ENCODE measurements around the gene ZNF319.

ZNF319 gene

DNA sequence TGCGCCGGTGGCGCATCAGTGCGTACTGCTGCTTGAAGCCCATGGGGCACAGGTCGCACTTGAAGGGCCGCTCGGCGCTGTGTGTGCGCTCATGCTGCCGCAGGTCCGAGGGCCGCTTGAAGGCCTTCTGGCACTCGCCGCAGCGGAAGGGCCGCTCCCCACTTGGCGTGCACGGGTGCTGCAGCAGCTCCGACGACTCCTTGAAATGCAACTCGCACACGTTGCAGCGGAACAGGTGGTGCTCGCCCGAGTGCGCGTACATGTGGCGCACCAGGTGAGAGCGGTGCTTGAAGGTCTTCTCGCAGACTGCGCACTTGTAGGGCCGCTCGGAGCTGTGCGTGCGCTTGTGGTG is 3.3 kb downstream of the ZNF319 start:
- Histone ChIP-seq H3K9ac (ENCODE audit: low read length) (no peak overlapping the region), H3K9me3 (ENCODE audit: control insufficient read depth, low read length) (no peaks in the 10 kb centered on the region), H3K27me3 (ENCODE audit: control insufficient read depth, insufficient read depth, low read length) (no peaks in the 10 kb centered on the region), H3K36me3 (ENCODE audit: control insufficient read depth, insufficient read depth, low read length) (no peaks in the 10 kb centered on the region), H3K4me1 (ENCODE audit: control insufficient read depth, insufficient read depth, low read length) (peaks cover 25% of the 10 kb centered on the region), H3K4me3 (ENCODE audit: low read length) (no peak overlapping the region)

DNA sequence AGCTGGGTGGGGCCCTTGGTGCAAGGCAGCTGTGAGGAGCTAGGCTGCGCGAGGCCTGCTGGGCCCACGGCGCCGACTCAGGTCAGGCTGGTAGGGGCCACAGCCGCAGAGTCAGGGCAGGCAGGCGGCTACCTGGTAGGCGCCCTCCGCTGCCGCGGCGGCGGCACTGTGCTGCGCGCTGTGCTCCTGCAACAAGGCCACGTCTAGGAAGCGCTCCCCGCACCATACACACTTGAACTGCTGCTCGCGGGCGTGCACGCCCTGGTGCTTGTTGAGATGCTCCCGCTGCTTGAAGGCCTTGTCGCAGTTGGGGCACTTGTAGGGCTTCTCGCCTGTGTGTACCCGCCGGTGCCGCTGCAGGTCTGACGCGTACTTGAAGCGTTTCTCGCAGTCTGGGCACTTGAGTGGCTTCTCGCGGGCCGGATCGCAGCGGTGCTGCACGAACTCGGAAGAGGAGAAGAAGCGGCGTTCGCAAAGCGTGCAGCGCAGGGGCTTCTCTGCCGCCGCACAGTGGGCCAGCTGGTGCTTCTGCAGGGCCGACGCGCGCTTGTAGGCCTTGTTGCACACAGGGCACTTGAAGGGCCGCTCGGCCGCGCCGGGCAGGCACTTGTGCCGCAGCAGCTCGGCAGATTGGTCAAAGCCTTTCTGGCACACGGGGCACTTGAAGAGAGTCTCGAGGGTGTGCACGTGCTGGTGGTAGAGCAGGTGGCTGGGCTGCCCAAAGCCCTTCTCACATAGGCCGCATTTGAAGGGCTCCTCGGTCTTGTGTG is 3.9 kb downstream of the ZNF319 start:
- H3K9me3 ChIP-seq (ENCODE audit: control insufficient read depth, low read length): no peaks in the 10 kb centered on the region
- no peak overlapping the region for H3K9ac ChIP-seq (ENCODE audit: low read length)
- no peaks in the 10 kb centered on the region for H3K36me3 ChIP-seq (ENCODE audit: control insufficient read depth, insufficient read depth, low read length)
- no peak overlapping the region for H3K4me3 ChIP-seq (ENCODE audit: low read length)
- H3K4me1 ChIP-seq (ENCODE audit: control insufficient read depth, insufficient read depth, low read length): peaks cover 19% of the 10 kb centered on the region
- no peaks in the 10 kb centered on the region for H3K27me3 ChIP-seq (ENCODE audit: control insufficient read depth, insufficient read depth, low read length)

GRCh38 chr16:57995721-57996405 is 4.6 kb downstream of the ZNF319 start:
- Histone ChIP-seq H3K9ac (ENCODE audit: low read length) (no peak overlapping the region), H3K36me3 (ENCODE audit: control insufficient read depth, insufficient read depth, low read length) (no peaks in the 10 kb centered on the region), H3K4me3 (ENCODE audit: low read length) (no peak overlapping the region), H3K27me3 (ENCODE audit: control insufficient read depth, insufficient read depth, low read length) (no peaks in the 10 kb centered on the region), H3K9me3 (ENCODE audit: control insufficient read depth, low read length) (no peaks in the 10 kb centered on the region), H3K4me1 (ENCODE audit: control insufficient read depth, insufficient read depth, low read length) (peaks cover 19% of the 10 kb centered on the region)

- peaks cover 18% of the 10 kb centered on the region for H3K4me1 ChIP-seq (ENCODE audit: control insufficient read depth, insufficient read depth, low read length)
- H3K36me3 ChIP-seq (ENCODE audit: control insufficient read depth, insufficient read depth, low read length): no peaks in the 10 kb centered on the region
Measured at GRCh38 chr16:57994778-57995177, 5.7 kb downstream of the ZNF319 start.

DNA sequence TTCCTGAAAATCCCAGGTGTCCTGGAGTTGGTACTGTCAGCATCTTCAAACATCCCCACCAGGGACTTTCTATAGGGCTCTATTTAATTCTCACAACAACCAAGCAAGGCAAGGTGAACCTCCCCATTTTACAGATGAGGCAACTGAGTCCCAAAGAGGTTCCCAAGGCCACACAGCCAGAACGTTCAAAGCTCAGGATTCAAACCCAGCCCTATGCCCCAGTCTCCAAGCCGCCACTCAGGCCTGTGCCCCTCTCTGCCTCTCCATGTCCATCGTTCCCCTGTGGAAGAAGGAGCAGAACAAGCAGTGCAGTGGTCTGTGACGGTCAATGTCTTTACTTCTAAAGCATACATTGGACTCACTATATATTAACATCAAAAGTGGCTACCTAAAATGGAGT is 6.1 kb downstream of the ZNF319 start:
- Histone ChIP-seq H3K27me3 (ENCODE audit: control insufficient read depth, insufficient read depth, low read length) (no peaks in the 10 kb centered on the region), H3K9ac (ENCODE audit: low read length) (no peak overlapping the region), H3K36me3 (ENCODE audit: control insufficient read depth, insufficient read depth, low read length) (no peaks in the 10 kb centered on the region), H3K4me3 (ENCODE audit: low read length) (no peak overlapping the region), H3K9me3 (ENCODE audit: control insufficient read depth, low read length) (no peaks in the 10 kb centered on the region), H3K4me1 (ENCODE audit: control insufficient read depth, insufficient read depth, low read length) (peaks cover 14% of the 10 kb centered on the region)

More at GRCh38 chr16:57994778-57995177, 5.7 kb downstream of the ZNF319 start:
- H3K4me3 ChIP-seq (ENCODE audit: low read length): no peak overlapping the region
- H3K27me3 ChIP-seq (ENCODE audit: control insufficient read depth, insufficient read depth, low read length): no peaks in the 10 kb centered on the region
- H3K9ac ChIP-seq (ENCODE audit: low read length): no peak overlapping the region
- H3K9me3 ChIP-seq (ENCODE audit: control insufficient read depth, low read length): no peaks in the 10 kb centered on the region

GRCh38 chr16:57993897-57994296 is 6.6 kb downstream of the ZNF319 start:
- H3K9me3 ChIP-seq (ENCODE audit: control insufficient read depth, low read length): no peaks in the 10 kb centered on the region
- H3K4me1 ChIP-seq (ENCODE audit: control insufficient read depth, insufficient read depth, low read length): peaks cover 11% of the 10 kb centered on the region
- no peak overlapping the region for H3K4me3 ChIP-seq (ENCODE audit: low read length)
- no peak overlapping the region for H3K9ac ChIP-seq (ENCODE audit: low read length)
- no peaks in the 10 kb centered on the region for H3K27me3 ChIP-seq (ENCODE audit: control insufficient read depth, insufficient read depth, low read length)
- no peaks in the 10 kb centered on the region for H3K36me3 ChIP-seq (ENCODE audit: control insufficient read depth, insufficient read depth, low read length)

DNA sequence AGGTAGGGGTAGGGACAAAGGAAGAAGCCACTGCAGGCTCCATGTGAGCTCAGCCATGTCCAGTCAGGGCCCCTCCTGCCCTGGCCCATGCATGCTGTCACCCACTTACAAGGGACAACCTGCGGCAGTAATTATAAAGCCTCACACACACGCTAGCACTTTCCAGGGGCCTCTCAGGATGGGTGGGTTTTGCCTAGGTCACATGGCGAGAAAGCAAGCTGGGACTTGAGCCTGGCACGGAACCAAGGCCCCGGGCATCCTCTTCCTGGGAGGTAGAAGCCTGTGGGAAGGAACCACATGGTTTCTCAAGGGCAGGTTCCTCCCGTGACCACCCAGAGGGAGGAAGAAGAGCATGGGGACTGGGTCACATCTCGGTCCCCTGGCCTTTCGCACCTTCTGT is 7.0 kb downstream of the ZNF319 start:
- H3K27me3 ChIP-seq (ENCODE audit: control insufficient read depth, insufficient read depth, low read length): no peaks in the 10 kb centered on the region
- H3K36me3 ChIP-seq (ENCODE audit: control insufficient read depth, insufficient read depth, low read length): no peaks in the 10 kb centered on the region
- no peak overlapping the region for H3K9ac ChIP-seq (ENCODE audit: low read length)
- peaks cover 6% of the 10 kb centered on the region for H3K4me1 ChIP-seq (ENCODE audit: control insufficient read depth, insufficient read depth, low read length)
- no peak overlapping the region for H3K4me3 ChIP-seq (ENCODE audit: low read length)
- no peaks in the 10 kb centered on the region for H3K9me3 ChIP-seq (ENCODE audit: control insufficient read depth, low read length)

DNA sequence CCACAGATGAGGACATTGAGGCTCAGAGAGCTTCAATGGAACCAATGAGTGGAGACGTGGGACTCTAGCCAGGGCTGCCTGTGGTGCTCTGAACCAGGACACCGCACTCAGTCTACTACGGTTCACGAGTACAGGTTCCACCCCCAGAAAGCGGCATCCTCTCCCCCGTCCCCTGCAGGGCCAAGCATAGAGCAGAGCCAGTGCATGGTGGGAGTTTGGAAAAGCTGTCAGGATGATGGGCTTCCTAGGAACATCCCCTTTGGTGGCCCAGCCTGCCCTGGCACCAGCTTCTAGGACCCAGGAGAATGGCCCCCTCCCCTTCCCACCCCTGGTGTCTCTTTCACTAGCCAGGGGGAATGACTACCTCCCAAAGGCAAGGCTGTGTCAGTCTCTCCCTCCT is 8.4 kb downstream of the ZNF319 start:
- H3K36me3 ChIP-seq (ENCODE audit: control insufficient read depth, insufficient read depth, low read length): no peaks in the 10 kb centered on the region
- no peaks in the 10 kb centered on the region for H3K9me3 ChIP-seq (ENCODE audit: control insufficient read depth, low read length)
- no peak overlapping the region for H3K4me3 ChIP-seq (ENCODE audit: low read length)
- no peaks in the 10 kb centered on the region for H3K4me1 ChIP-seq (ENCODE audit: control insufficient read depth, insufficient read depth, low read length)
- no peaks in the 10 kb centered on the region for H3K27me3 ChIP-seq (ENCODE audit: control insufficient read depth, insufficient read depth, low read length)
- H3K9ac ChIP-seq (ENCODE audit: low read length): no peak overlapping the region

DNA sequence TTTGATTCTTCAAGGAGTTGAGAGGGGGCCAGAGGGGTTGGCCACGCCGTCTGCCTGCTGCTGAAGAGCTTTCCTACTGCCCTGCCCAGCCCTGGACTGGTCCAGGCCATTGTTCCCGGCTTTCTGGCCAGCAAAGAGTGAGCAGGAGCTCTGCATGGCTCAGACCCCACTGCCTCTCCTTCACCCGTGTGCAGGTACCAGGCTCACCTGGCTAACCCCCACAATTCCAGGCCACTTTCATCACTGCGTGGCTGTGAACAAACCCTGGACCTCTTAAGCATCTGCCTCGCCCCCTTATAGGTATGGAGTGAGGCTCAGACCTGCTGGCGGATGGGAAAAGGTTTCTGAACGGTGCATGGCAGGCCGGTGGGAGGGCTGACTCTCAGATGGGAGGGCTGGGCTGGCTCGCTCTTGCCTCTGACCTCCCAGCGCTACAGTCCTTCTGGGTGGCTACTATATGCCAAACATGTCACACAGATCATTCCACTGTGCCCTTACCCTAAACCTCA is 8.9 kb downstream of the ZNF319 start:
- no peaks in the 10 kb centered on the region for H3K27me3 ChIP-seq (ENCODE audit: control insufficient read depth, insufficient read depth, low read length)
- H3K9ac ChIP-seq (ENCODE audit: low read length): no peak overlapping the region
- H3K4me3 ChIP-seq (ENCODE audit: low read length): no peak overlapping the region
- no peaks in the 10 kb centered on the region for H3K9me3 ChIP-seq (ENCODE audit: control insufficient read depth, low read length)
- H3K36me3 ChIP-seq (ENCODE audit: control insufficient read depth, insufficient read depth, low read length): no peaks in the 10 kb centered on the region
- H3K4me1 ChIP-seq (ENCODE audit: control insufficient read depth, insufficient read depth, low read length): no peaks in the 10 kb centered on the region

DNA sequence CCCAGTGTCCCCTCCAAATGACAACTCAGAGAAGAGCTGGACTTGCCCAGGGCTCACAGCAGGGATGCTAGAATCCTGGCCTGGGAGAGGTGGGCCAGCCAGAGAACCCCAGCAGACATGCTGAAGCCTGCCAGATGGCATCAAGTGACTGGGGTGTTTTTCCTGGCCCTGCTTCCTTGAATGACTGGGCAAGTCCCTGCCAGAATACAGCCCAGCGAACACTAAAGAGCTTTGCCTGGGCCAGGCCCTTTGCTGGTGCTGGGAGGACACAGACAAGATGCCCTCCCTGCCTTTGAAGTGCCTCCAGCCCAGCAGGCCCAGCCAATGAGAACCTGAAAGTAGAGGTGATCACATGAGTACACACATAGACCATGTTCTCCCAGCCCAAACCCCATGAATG is 11.5 kb downstream of the ZNF319 start:
- Histone ChIP-seq H3K9ac (ENCODE audit: low read length) (no peak overlapping the region), H3K27me3 (ENCODE audit: control insufficient read depth, insufficient read depth, low read length) (peaks cover 21% of the 10 kb centered on the region), H3K4me1 (ENCODE audit: control insufficient read depth, insufficient read depth, low read length) (peaks cover 14% of the 10 kb centered on the region), H3K9me3 (ENCODE audit: control insufficient read depth, low read length) (no peaks in the 10 kb centered on the region), H3K36me3 (ENCODE audit: control insufficient read depth, insufficient read depth, low read length) (no peaks in the 10 kb centered on the region), H3K4me3 (ENCODE audit: low read length) (no peak overlapping the region)

GRCh38 chr16:57987441-57988177 is 12.9 kb downstream of the ZNF319 start:
- Histone ChIP-seq H3K4me3 (ENCODE audit: low read length) (no peak overlapping the region), H3K36me3 (ENCODE audit: control insufficient read depth, insufficient read depth, low read length) (no peaks in the 10 kb centered on the region), H3K27me3 (ENCODE audit: control insufficient read depth, insufficient read depth, low read length) (peaks cover 21% of the 10 kb centered on the region), H3K9me3 (ENCODE audit: control insufficient read depth, low read length) (no peaks in the 10 kb centered on the region), H3K4me1 (ENCODE audit: control insufficient read depth, insufficient read depth, low read length) (peaks cover 14% of the 10 kb centered on the region), H3K9ac (ENCODE audit: low read length) (no peak overlapping the region)

DNA sequence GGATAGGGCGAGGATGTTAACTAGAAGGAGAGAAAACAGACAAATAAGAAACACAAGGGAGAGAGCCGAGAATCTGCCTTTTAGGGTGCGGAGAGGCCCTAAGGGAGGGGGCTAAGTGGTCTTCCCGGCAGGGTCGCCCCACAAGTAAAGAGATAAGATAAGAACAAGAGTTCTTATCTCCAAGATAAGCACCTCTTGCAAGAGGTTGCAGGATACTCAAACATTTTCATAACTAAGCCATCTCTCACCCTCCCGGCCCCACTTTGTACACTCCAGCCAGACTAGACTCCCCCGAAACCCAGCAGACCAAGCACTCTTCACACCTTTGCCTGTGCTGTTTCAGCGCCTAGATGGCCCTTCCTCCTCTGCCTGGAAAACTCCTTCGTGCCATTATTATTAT is 14.3 kb downstream of the ZNF319 start:
- H3K4me1 ChIP-seq (ENCODE audit: control insufficient read depth, insufficient read depth, low read length): peaks cover 14% of the 10 kb centered on the region
- H3K9ac ChIP-seq (ENCODE audit: low read length): no peak overlapping the region
- H3K4me3 ChIP-seq (ENCODE audit: low read length): no peak overlapping the region
- H3K36me3 ChIP-seq (ENCODE audit: control insufficient read depth, insufficient read depth, low read length): no peaks in the 10 kb centered on the region
- H3K9me3 ChIP-seq (ENCODE audit: control insufficient read depth, low read length): no peaks in the 10 kb centered on the region
- peaks cover 21% of the 10 kb centered on the region for H3K27me3 ChIP-seq (ENCODE audit: control insufficient read depth, insufficient read depth, low read length)
